ENCODE data around the gene RIMBP2.

- TF ChIP-seq EZH2 (IDR thresholded peaks at IDR 0.05; ENCODE audit: borderline replicate concordance, low read length) = no peak
- TF ChIP-seq, protein P1, sequence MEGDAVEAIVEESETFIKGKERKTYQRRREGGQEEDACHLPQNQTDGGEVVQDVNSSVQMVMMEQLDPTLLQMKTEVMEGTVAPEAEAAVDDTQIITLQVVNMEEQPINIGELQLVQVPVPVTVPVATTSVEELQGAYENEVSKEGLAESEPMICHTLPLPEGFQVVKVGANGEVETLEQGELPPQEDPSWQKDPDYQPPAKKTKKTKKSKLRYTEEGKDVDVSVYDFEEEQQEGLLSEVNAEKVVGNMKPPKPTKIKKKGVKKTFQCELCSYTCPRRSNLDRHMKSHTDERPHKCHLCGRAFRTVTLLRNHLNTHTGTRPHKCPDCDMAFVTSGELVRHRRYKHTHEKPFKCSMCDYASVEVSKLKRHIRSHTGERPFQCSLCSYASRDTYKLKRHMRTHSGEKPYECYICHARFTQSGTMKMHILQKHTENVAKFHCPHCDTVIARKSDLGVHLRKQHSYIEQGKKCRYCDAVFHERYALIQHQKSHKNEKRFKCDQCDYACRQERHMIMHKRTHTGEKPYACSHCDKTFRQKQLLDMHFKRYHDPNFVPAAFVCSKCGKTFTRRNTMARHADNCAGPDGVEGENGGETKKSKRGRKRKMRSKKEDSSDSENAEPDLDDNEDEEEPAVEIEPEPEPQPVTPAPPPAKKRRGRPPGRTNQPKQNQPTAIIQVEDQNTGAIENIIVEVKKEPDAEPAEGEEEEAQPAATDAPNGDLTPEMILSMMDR (conservative IDR thresholded peaks at IDR 0.05 in 1 of 2, IDR thresholded peaks at IDR 0.05 in 1 of 2; ENCODE audit: extremely low read depth in 1 of 2, insufficient read depth in 1 of 2, low read depth in 1 of 2, low read length in 2 of 2) = no peak
Observed at GRCh38 chr12:130636370-130636769, 79.7 kb downstream of the RIMBP2 start.
